ENCODE results near the gene OSBP2. TPM values are rescaled to one million over a fixed set of nuclear protein-coding genes. Genes with fewer than 3 reads are reported as not detected.
A peak's percentile ranks its signal among the peaks of the same experiment; 100 is the strongest.

OSBP2 gene
- total and polyA plus RNA-seq, 4 donors = 1.1 to 12.3 (median 2.6) TPM

- H3K27me3 ChIP-seq (ENCODE audit: control insufficient read depth in 3 of 3, insufficient read depth in 3 of 3, low read length in 2 of 3) = no peaks in the 10 kb centered on the region
Measured at GRCh38 chr22:30871391-30872284, 177.0 kb downstream of the OSBP2 start.

GRCh38 chr22:30872285-30873041 is 177.8 kb downstream of the OSBP2 start:
- Histone ChIP-seq H3K36me3 (ENCODE audit: control insufficient read depth in 4 of 4, insufficient read depth in 4 of 4, low read length in 4 of 4) (no peaks in the 10 kb centered on the region), H3K27ac (ENCODE audit: low read depth in 1 of 2, low read length in 1 of 2) (no peak overlapping the region), H3K9ac (ENCODE audit: insufficient read depth in 1 of 2, low read length in 2 of 2) (no peak overlapping the region), H3K4me1 (ENCODE audit: control insufficient read depth in 5 of 5, insufficient read depth in 5 of 5, low read length in 5 of 5) (peaks cover 0 to 65% (median 25%) of the 10 kb centered on the region in 5 donors), H3K9me3 (ENCODE audit: control insufficient read depth in 4 of 4, insufficient read depth in 3 of 4, low read length in 3 of 4) (no peaks in the 10 kb centered on the region), H3K4me3 (no peak overlapping the region), H3K27me3 (ENCODE audit: control insufficient read depth in 3 of 3, insufficient read depth in 3 of 3, low read length in 2 of 3) (no peaks in the 10 kb centered on the region)
- DNase-seq (peak; percentile 96 to 99 (median 99)), ATAC-seq (ENCODE audit: insufficient read depth, low FRiP score) (no peak)
- 84 to 91% methylated on average over 16 of the region's 16 CpGs for WGBS, 2 donors
- TF ChIP-seq, protein P1, sequence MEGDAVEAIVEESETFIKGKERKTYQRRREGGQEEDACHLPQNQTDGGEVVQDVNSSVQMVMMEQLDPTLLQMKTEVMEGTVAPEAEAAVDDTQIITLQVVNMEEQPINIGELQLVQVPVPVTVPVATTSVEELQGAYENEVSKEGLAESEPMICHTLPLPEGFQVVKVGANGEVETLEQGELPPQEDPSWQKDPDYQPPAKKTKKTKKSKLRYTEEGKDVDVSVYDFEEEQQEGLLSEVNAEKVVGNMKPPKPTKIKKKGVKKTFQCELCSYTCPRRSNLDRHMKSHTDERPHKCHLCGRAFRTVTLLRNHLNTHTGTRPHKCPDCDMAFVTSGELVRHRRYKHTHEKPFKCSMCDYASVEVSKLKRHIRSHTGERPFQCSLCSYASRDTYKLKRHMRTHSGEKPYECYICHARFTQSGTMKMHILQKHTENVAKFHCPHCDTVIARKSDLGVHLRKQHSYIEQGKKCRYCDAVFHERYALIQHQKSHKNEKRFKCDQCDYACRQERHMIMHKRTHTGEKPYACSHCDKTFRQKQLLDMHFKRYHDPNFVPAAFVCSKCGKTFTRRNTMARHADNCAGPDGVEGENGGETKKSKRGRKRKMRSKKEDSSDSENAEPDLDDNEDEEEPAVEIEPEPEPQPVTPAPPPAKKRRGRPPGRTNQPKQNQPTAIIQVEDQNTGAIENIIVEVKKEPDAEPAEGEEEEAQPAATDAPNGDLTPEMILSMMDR (IDR thresholded peaks at IDR 0.05; ENCODE audit: control extremely low read depth, extremely low read depth) = no peak

More at GRCh38 chr22:30871391-30872284, 177.0 kb downstream of the OSBP2 start:
- Histone ChIP-seq H3K9ac (ENCODE audit: insufficient read depth in 1 of 2, low read length in 2 of 2) (no peak overlapping the region), H3K36me3 (ENCODE audit: control insufficient read depth in 4 of 4, insufficient read depth in 4 of 4, low read length in 4 of 4) (no peaks in the 10 kb centered on the region), H3K4me3 (no peak overlapping the region), H3K9me3 (ENCODE audit: control insufficient read depth in 4 of 4, insufficient read depth in 3 of 4, low read length in 3 of 4) (no peaks in the 10 kb centered on the region), H3K4me1 (ENCODE audit: control insufficient read depth in 5 of 5, insufficient read depth in 5 of 5, low read length in 5 of 5) (peaks cover 0 to 56% (median 18%) of the 10 kb centered on the region in 5 donors), H3K27ac (ENCODE audit: low read depth in 1 of 2, low read length in 1 of 2) (no peak overlapping the region)
- TF ChIP-seq, protein P1 (IDR thresholded peaks at IDR 0.05; ENCODE audit: control extremely low read depth, extremely low read depth) = no peak
- 87% methylated on average over 12 to 13 of the region's 13 CpGs for WGBS, 2 donors
- ATAC-seq (ENCODE audit: insufficient read depth, low FRiP score) = no peak
- DNase-seq = no peak

- Histone ChIP-seq H3K36me3 (ENCODE audit: control insufficient read depth in 4 of 4, insufficient read depth in 4 of 4, low read length in 4 of 4) (no peaks in the 10 kb centered on the region), H3K9me3 (ENCODE audit: control insufficient read depth in 4 of 4, insufficient read depth in 3 of 4, low read length in 3 of 4) (no peaks in the 10 kb centered on the region), H3K9ac (ENCODE audit: insufficient read depth in 1 of 2, low read length in 2 of 2) (no peak overlapping the region), H3K4me3 (no peak overlapping the region), H3K4me1 (ENCODE audit: control insufficient read depth in 5 of 5, insufficient read depth in 5 of 5, low read length in 5 of 5) (peaks cover 0 to 70% (median 28%) of the 10 kb centered on the region in 5 donors), H3K27ac (ENCODE audit: low read depth in 1 of 2, low read length in 1 of 2) (no peak overlapping the region), H3K27me3 (ENCODE audit: control insufficient read depth in 3 of 3, insufficient read depth in 3 of 3, low read length in 2 of 3) (no peaks in the 10 kb centered on the region)
- TF ChIP-seq, protein P1 (IDR thresholded peaks at IDR 0.05; ENCODE audit: control extremely low read depth, extremely low read depth) = no peak
- 95 to 96% methylated on average over 9 of the region's 9 CpGs for WGBS, 2 donors
- ATAC-seq (ENCODE audit: insufficient read depth, low FRiP score) (no peak), DNase-seq (no peak)
Measured at GRCh38 chr22:30873086-30873650, 178.5 kb downstream of the OSBP2 start.

All from lung (tissue), 12 donors.